Measurements from ENCODE around the gene PLCG2.

The PLCG2 gene

DNA sequence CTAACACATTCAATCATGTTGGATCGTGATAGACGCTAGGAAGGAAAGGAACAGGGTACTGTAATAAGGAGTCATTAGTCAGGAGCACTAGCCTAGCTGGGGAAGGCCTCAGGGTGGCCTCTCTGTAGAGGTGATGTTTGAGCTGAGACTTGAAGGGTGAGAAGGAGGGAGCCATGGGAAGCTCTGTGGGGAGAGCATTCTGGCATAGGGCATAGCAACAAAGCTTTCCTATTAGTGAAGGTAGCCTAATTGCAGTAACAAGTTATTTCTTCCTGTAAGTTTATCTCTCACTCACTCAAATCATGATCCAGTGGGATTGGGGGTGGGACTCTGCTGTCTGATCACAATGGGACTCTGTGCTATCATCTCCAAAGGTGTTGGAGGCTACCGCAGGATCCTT lies 16.1 kb downstream of the PLCG2 start:
- DNase-seq (ENCODE audit: low read depth) = no peak
- no peak overlapping the region for H3K4me3 ChIP-seq (ENCODE audit: low read depth, low read length)
- no peak for TF ChIP-seq MYC (IDR thresholded peaks at IDR 0.05; ENCODE audit: low read depth, low read length)
- no peak for TF ChIP-seq POLR2A (IDR thresholded peaks at IDR 0.05; ENCODE audit: extremely low read depth, insufficient read length)
- TF ChIP-seq, protein P1, sequence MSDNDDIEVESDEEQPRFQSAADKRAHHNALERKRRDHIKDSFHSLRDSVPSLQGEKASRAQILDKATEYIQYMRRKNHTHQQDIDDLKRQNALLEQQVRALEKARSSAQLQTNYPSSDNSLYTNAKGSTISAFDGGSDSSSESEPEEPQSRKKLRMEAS (IDR thresholded peaks at IDR 0.05; ENCODE audit: low read depth, low read length) = no peak
- TF ChIP-seq, protein P2, sequence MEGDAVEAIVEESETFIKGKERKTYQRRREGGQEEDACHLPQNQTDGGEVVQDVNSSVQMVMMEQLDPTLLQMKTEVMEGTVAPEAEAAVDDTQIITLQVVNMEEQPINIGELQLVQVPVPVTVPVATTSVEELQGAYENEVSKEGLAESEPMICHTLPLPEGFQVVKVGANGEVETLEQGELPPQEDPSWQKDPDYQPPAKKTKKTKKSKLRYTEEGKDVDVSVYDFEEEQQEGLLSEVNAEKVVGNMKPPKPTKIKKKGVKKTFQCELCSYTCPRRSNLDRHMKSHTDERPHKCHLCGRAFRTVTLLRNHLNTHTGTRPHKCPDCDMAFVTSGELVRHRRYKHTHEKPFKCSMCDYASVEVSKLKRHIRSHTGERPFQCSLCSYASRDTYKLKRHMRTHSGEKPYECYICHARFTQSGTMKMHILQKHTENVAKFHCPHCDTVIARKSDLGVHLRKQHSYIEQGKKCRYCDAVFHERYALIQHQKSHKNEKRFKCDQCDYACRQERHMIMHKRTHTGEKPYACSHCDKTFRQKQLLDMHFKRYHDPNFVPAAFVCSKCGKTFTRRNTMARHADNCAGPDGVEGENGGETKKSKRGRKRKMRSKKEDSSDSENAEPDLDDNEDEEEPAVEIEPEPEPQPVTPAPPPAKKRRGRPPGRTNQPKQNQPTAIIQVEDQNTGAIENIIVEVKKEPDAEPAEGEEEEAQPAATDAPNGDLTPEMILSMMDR (IDR thresholded peaks at IDR 0.05; ENCODE audit: low read depth, low read length) = no peak

DNA sequence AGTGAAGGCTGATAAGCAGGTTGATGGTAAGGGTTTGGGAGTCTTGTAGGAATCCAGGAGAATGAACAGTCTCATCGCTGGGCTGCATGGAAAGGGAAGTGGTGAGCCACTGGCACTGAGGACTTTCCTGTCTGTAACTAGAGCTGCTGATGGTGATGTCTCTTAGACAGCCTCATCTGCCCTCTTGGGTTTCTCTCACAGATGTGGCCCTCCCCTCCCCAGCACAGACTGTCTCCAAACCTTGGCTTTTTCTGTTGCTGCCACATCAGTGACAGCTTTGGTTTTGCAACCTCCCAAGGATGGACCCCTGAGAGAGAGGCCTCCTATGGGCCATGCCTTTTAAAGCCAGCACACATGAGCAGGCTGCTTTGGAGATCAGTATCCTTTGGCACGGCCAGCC lies 16.9 kb downstream of the PLCG2 start:
- TF ChIP-seq, protein P1 (IDR thresholded peaks at IDR 0.05; ENCODE audit: low read depth, low read length) = no peak
- TF ChIP-seq POLR2A (IDR thresholded peaks at IDR 0.05; ENCODE audit: extremely low read depth, insufficient read length) (no peak), MYC (IDR thresholded peaks at IDR 0.05; ENCODE audit: low read depth, low read length) (no peak; the same call in 1 of the 2 replicates)
- TF ChIP-seq, protein P2 (IDR thresholded peaks at IDR 0.05; ENCODE audit: low read depth, low read length) = no peak
- DNase-seq (ENCODE audit: low read depth) = peak; percentile 92
- H3K4me3 ChIP-seq (ENCODE audit: low read depth, low read length) = peak overlapping the region; percentile 14

DNA sequence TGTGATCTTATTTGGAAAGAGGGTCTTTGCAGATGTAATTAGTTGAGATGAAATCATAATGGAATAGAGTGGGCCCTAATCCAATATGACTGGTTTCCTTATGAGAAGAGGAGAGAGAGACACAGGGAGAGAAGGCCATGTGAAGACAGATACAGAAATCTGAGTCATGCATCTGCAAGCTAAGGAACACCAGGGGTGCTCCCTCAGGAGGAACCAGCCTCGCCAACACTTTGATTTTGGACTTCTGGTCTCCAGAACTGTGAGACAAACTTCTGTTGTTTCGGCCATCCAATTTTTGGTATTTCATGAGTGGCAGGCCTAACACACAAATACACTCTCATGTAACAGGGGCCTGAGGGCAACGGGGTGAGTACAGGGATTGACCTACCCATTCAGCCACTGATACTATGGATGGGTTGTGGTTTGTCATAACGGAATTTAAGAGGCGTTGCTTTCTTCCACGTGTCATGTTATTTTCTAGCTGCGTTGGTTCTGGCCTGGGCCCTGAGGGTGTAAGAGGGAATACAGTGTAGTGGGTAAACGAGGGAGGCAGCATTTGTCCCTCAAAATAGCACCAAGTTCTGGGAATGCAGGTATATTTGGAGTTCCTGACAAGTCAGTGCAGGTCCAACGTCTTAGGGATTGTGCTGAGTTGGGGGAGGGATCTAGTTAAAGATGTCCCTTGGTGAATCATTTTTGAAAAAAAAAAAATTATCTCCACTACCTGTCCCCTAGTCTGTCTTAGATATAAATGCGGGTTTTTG lies 17.7 kb downstream of the PLCG2 start:
- TF ChIP-seq, protein P2 (IDR thresholded peaks at IDR 0.05; ENCODE audit: low read depth, low read length) = no peak
- TF ChIP-seq, protein P1 (IDR thresholded peaks at IDR 0.05; ENCODE audit: low read depth, low read length) = no peak
- DNase-seq (ENCODE audit: low read depth) = peak; percentile 58
- H3K4me3 ChIP-seq (ENCODE audit: low read depth, low read length) = peak overlapping the region; percentile 14

DNA sequence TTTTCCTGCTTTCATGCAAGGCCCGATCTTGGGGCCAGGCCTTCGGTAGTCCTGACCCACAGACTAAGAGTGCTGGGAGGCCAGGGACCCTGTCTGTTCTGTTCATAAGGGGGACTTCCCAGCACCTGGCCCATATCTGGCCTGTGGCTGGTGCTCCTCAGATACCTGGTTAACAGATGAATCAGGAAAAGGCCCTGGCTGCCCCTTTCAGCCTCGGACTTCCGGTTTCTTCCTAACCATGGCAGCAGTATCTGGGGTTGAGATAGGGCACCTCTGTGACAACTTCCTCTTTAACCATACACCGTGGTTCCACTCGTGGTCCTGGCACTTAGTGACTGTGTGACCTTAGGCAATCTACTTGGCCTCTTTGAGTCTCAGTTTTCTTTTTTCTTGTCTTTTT lies 18.4 kb downstream of the PLCG2 start:
- no peak overlapping the region for H3K4me3 ChIP-seq (ENCODE audit: low read depth, low read length)
- TF ChIP-seq, protein P1 (IDR thresholded peaks at IDR 0.05; ENCODE audit: low read depth, low read length) = 0 out of 2 replicates have a peak, but pooled peaks have one; percentile 48
- TF ChIP-seq, protein P2 (IDR thresholded peaks at IDR 0.05; ENCODE audit: low read depth, low read length) = no peak
- TF ChIP-seq POLR2A (IDR thresholded peaks at IDR 0.05; ENCODE audit: extremely low read depth, insufficient read length) (no peak), MYC (IDR thresholded peaks at IDR 0.05; ENCODE audit: low read depth, low read length) (no peak)
- peak; percentile 84 for DNase-seq (ENCODE audit: low read depth)

DNA sequence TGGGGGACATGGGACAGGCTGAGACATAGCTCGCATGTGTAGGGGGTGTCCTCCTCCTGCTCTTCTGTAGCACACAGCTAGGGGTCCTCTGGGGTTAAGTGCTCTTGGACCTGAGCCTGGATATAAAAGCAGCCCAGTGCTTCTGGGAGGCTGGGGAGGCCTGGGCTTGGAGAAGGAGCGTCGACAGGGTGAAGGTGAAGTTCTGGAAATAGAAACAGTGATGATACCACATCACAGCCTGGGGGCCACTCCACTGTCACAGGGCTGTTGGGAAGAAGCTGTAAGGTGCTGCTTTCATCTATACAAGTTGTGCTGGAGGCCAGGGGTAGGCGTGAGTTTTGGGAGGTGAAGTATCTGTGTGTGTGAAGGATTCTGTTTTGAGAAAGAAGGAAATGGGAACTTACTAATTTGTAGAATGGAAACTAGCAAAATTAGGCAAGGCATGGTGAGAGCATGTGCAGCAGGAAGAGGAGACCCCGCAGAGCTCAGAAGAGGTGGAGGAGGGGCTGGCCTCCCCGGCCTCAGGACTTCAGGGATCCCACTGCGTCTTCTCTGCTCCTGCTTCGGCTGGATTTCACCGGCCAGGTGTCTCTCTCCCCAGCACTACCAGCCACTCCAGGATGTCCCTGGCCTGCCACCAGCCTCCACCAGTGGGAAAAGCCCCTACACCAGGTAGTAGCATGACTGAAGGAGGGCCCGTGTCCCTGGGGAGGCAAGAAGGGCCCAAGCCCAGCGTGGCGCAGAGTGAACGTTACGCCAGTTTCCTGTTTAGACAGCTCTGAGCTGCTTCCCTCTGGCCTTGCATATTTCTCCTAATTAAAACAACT lies 19.4 kb downstream of the PLCG2 start:
- H3K4me3 ChIP-seq (ENCODE audit: low read depth, low read length) = peak overlapping the region; percentile 56
- peak; percentile 98 for DNase-seq (ENCODE audit: low read depth)
- peak; percentile 16 for TF ChIP-seq POLR2A (IDR thresholded peaks at IDR 0.05; ENCODE audit: extremely low read depth, insufficient read length)
- TF ChIP-seq, protein P2 (IDR thresholded peaks at IDR 0.05; ENCODE audit: low read depth, low read length) = peak; percentile 25
- TF ChIP-seq, protein P1 (IDR thresholded peaks at IDR 0.05; ENCODE audit: low read depth, low read length) = peak; percentile 70
- TF ChIP-seq MYC (IDR thresholded peaks at IDR 0.05; ENCODE audit: low read depth, low read length) = peak; percentile 94

Data from NB4 (cell line).